ENCODE data around the gene NPHP4. TPM values are rescaled to one million over a fixed set of nuclear protein-coding genes. Genes with fewer than 3 reads are reported as not detected.

Gene NPHP4
- total RNA-seq, 4 donors from 2014 or later: 1.1 to 10.4 (median 1.8) TPM

DNA sequence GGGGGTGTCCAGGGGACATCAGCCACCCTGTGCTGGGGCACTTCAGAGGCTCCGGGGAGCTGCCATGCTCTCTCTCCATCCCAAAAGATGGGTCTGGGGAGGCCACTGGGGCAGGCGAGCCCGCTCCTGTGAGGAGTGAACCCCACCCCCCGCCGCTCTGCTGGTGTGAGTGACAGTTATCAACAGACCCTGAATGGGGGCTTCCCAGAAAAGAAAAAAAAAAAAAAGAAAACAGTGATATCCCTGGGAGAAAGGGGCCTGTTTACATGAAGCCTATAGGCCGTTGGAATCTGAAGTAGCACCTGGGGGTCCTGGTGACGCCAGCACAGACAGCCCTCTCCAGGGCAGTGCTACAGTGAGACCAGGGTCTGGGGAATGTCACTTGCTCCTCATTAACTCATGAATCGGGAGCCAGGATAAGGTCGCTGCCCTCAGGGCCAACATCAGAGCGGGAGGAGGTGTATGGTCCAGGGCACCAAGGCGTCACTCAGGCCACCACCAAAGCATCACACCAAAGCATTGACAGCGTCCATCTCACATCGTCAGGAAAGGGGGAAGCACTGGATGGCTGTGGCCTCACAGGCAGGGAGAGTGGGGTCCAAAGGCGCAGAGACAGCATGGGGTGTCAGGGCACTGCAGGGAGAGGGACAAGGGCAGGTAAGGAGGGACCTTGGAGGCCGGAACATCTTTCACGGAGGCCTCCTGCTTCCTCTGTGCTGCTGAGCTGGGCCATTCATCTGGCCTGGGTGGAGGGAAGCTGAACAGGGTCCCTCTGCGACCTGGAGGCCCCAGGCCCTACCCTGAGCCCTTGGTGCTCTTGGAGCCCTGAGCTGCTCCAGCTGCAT is 8.4 kb upstream of the NPHP4 start:
- TF ChIP-seq, protein P1, sequence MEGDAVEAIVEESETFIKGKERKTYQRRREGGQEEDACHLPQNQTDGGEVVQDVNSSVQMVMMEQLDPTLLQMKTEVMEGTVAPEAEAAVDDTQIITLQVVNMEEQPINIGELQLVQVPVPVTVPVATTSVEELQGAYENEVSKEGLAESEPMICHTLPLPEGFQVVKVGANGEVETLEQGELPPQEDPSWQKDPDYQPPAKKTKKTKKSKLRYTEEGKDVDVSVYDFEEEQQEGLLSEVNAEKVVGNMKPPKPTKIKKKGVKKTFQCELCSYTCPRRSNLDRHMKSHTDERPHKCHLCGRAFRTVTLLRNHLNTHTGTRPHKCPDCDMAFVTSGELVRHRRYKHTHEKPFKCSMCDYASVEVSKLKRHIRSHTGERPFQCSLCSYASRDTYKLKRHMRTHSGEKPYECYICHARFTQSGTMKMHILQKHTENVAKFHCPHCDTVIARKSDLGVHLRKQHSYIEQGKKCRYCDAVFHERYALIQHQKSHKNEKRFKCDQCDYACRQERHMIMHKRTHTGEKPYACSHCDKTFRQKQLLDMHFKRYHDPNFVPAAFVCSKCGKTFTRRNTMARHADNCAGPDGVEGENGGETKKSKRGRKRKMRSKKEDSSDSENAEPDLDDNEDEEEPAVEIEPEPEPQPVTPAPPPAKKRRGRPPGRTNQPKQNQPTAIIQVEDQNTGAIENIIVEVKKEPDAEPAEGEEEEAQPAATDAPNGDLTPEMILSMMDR (IDR thresholded peaks at IDR 0.05 in 4 of 5, conservative IDR thresholded peaks at IDR 0.05 in 1 of 5): no peak
- no peak for TF ChIP-seq POLR2A (IDR thresholded peaks at IDR 0.05)
- no peak for ATAC-seq
- Histone ChIP-seq H3K27ac (peak overlapping the region in 2 of 4 donors; percentile 73 to 83), H3K4me1 (no peaks in the 10 kb centered on the region), H3K36me3 (no peaks in the 10 kb centered on the region), H3K4me3 (no peak overlapping the region), H3K27me3 (no peaks in the 10 kb centered on the region), H3K9me3 (no peaks in the 10 kb centered on the region)
- intact Hi-C loops (cut with DNase I; ENCODE audit: low total_unique reads): loop anchor here (2.0 kb wide), 1 partner anchor 30 kb away; no protein-coding TSS in a partner anchor
- DNase-seq: no peak
- in situ Hi-C loops (cut with MboI; ENCODE audit: low sequenced_read_pairs in 4 of 4): no loop called here

DNA sequence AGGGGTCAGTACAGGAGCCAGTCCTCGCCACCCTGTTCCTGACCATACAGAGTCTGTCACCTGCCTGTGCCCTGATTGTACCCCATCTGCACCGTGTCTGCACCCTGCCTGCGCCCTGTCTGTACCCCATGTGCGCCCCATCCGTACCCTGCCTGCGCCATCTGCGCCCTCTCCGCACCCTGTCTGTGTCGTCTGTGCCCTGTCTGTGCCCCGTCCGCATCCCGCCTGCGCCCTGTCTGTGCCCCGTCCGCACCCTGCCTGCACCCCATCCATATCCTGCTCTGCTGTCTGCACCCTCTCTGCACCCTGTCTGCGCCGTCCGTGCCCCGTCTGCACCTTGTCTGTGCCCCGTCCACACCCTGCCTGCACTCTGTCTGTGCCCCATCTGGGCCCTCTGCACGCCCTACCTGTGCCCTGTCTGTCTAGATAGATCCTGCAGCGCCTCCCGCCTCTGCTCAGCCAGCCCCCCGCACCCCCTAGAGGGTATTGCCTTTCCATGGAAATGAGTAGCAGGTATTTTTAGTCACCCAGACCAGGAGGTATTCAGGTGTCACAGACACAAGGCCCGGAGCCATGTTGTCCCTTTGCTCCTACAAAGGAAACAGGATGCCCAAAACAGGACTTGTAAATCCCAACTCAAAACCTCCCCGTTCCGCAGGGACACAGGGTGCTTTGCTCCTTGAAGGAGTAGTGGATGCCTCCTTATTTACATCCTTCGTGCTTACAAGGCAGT is 7.7 kb upstream of the NPHP4 start:
- Histone ChIP-seq H3K27ac (no peak overlapping the region), H3K4me1 (no peaks in the 10 kb centered on the region), H3K27me3 (no peaks in the 10 kb centered on the region), H3K4me3 (no peak overlapping the region), H3K36me3 (no peaks in the 10 kb centered on the region), H3K9me3 (no peaks in the 10 kb centered on the region)
- ATAC-seq (no peak), DNase-seq (no peak)
- in situ Hi-C loops (cut with MboI; ENCODE audit: low sequenced_read_pairs in 4 of 4): no loop called here
- no peak for TF ChIP-seq POLR2A (IDR thresholded peaks at IDR 0.05)
- TF ChIP-seq, protein P1 (IDR thresholded peaks at IDR 0.05 in 4 of 5, conservative IDR thresholded peaks at IDR 0.05 in 1 of 5): no peak
- intact Hi-C loops (cut with DNase I; ENCODE audit: low total_unique reads): loop anchor here (2.0 kb wide), 1 partner anchor 31 kb away; no protein-coding TSS in a partner anchor

GRCh38 chr1:5998906-5999301 is 6.7 kb upstream of the NPHP4 start:
- no peaks in the 10 kb centered on the region for H3K4me1 ChIP-seq
- in situ Hi-C loops (cut with MboI; ENCODE audit: low sequenced_read_pairs in 4 of 4): no loop called here
- no peaks in the 10 kb centered on the region for H3K9me3 ChIP-seq
- ATAC-seq: no peak
- no peak overlapping the region for H3K27ac ChIP-seq
- DNase-seq: no peak
- no peak overlapping the region for H3K4me3 ChIP-seq
- intact Hi-C loops (cut with DNase I; ENCODE audit: low total_unique reads): no loop called here
- TF ChIP-seq POLR2A (IDR thresholded peaks at IDR 0.05): no peak
- TF ChIP-seq, protein P1 (IDR thresholded peaks at IDR 0.05 in 4 of 5, conservative IDR thresholded peaks at IDR 0.05 in 1 of 5): no peak
- H3K36me3 ChIP-seq: no peaks in the 10 kb centered on the region
- no peaks in the 10 kb centered on the region for H3K27me3 ChIP-seq

DNA sequence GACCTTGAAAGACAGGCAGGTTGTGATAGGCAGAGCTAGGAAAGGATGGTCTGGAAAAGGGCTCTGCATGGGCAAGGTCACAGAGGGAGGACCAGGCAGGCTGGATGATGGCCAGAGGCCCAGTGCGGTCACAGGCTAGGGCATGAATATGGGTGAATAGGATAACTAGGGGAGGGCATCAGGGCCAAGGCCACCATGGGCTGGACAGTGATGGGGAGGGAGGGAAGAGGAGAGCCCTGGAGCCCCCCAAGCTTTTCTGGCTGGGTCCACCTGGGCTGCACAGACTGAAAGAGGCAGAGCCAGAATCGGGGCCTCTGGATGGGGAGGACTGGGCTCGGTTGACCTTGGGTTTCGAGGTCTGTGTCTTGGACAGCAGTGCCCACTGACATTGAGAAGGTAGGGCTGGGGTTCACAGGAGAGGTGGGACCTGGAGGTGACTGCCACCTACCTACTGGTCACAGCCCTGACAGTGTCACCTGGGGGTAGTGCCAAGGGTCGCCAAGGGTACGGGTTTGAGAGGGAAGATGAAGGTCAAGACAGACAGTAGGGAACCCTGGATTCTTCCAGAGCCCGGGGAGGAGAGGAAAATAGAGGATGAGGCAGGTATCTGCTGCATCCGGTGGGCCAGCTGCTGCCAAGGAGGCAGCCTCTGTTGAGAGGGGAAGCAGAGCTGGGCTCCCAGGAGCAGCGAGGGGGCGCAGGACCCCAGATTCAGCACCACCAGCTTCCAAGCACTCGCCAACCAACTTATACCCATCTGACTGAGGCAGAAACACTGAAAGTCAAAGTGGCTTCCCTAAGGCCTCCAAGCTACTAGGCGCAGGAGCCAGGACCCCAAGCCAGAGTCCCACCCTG is 6.1 kb upstream of the NPHP4 start:
- ATAC-seq (no peak), DNase-seq (no peak)
- TF ChIP-seq, protein P1 (IDR thresholded peaks at IDR 0.05 in 4 of 5, conservative IDR thresholded peaks at IDR 0.05 in 1 of 5): no peak
- no peak for TF ChIP-seq POLR2A (IDR thresholded peaks at IDR 0.05)
- Histone ChIP-seq H3K9me3 (no peaks in the 10 kb centered on the region), H3K36me3 (no peaks in the 10 kb centered on the region), H3K4me1 (peaks cover 3 to 4% of the 10 kb centered on the region in 2 donors), H3K4me3 (no peak overlapping the region), H3K27me3 (peaks cover 0 to 5% (median 4%) of the 10 kb centered on the region in 3 donors), H3K27ac (no peak overlapping the region)
- intact Hi-C loops (cut with DNase I; ENCODE audit: low total_unique reads): no loop called here
- in situ Hi-C loops (cut with MboI; ENCODE audit: low sequenced_read_pairs in 4 of 4): no loop called here
